Measurements from ENCODE around the gene CDC42BPA.
"Not testable (repeated sequence)": the region's sequence is repeated elsewhere in the genome, so short reads cannot be mapped to it uniquely, and the experiment has no call there.

CDC42BPA gene

GRCh38 chr1:227318016-227318852 lies at the start of gene CDC42BPA:
TSS of gene CDC42BPA (minus strand) at chr1:227318492. CDS start at chr1:227317182, 1,310 bp downstream.
- DNase-seq (ENCODE audit: low read depth), result no peak

GRCh38 chr1:227368009-227368408 lies 49.7 kb upstream of the CDC42BPA start:
- DNase-seq (ENCODE audit: low read depth), result no peak

GRCh38 chr1:227365473-227366431 lies 47.5 kb upstream of the CDC42BPA start:
- DNase-seq (ENCODE audit: low read depth), result no peak

- no peak for DNase-seq (ENCODE audit: low read depth)
Measured at GRCh38 chr1:227364657-227365056, 46.4 kb upstream of the CDC42BPA start.

- no peak for DNase-seq (ENCODE audit: low read depth)
Measured at GRCh38 chr1:227363825-227364224, 45.5 kb upstream of the CDC42BPA start.

- DNase-seq (ENCODE audit: low read depth), result no peak
Measured at GRCh38 chr1:227362039-227362438, 43.7 kb upstream of the CDC42BPA start.

- DNase-seq (ENCODE audit: low read depth), result no peak
Measured at GRCh38 chr1:227357927-227358302, 39.6 kb upstream of the CDC42BPA start.

GRCh38 chr1:227357171-227357926 lies 39.1 kb upstream of the CDC42BPA start:
- peak; percentile 54 for DNase-seq (ENCODE audit: low read depth)

- no peak for DNase-seq (ENCODE audit: low read depth)
Measured at GRCh38 chr1:227356620-227357146, 38.4 kb upstream of the CDC42BPA start.

GRCh38 chr1:227355542-227356245 lies 37.4 kb upstream of the CDC42BPA start:
- DNase-seq (ENCODE audit: low read depth), result no peak

GRCh38 chr1:227353186-227353585 lies 34.9 kb upstream of the CDC42BPA start:
- no peak for DNase-seq (ENCODE audit: low read depth)

- DNase-seq (ENCODE audit: low read depth), result not testable (repeated sequence)
Measured at GRCh38 chr1:227352164-227352563, 33.9 kb upstream of the CDC42BPA start.

GRCh38 chr1:227351443-227351842 lies 33.2 kb upstream of the CDC42BPA start:
- DNase-seq (ENCODE audit: low read depth), result no peak

GRCh38 chr1:227349967-227350366 lies 31.7 kb upstream of the CDC42BPA start:
- no peak for DNase-seq (ENCODE audit: low read depth)

- peak; percentile 77 for DNase-seq (ENCODE audit: low read depth)
Measured at GRCh38 chr1:227343727-227344551, 25.6 kb upstream of the CDC42BPA start.

- no peak for DNase-seq (ENCODE audit: low read depth)
Measured at GRCh38 chr1:227343206-227343605, 24.9 kb upstream of the CDC42BPA start.

- DNase-seq (ENCODE audit: low read depth), result no peak
Measured at GRCh38 chr1:227342075-227342829, 24.0 kb upstream of the CDC42BPA start.

GRCh38 chr1:227336136-227336535 lies 17.8 kb upstream of the CDC42BPA start:
- not testable (repeated sequence) for DNase-seq (ENCODE audit: low read depth)

- no peak for DNase-seq (ENCODE audit: low read depth)
Measured at GRCh38 chr1:227335242-227336020, 17.1 kb upstream of the CDC42BPA start.
